Osteoblast (primary cell): Measurements from ENCODE around the gene COBLL1. TPM values are rescaled to one million over a fixed set of nuclear protein-coding genes. Genes with fewer than 3 reads are reported as not detected.
A peak's percentile ranks its signal among the peaks of the same experiment; 100 is the strongest.
"Not testable (repeated sequence)": the region's sequence is repeated elsewhere in the genome, so short reads cannot be mapped to it uniquely, and the experiment has no call there.

Experiments
- DNase-seq: peaks from one replicate; pipeline ENCODE4 v3.0.0; 2011; ENCODE audit warnings: low spot score, mixed read lengths; ENCODE audit not compliant: insufficient read length; ENCODE audit errors: missing footprints
- H2AFZ ChIP-seq: 2 replicates; pipeline ENCODE4 v1.6.0; 2011; ENCODE audit warnings: mild to moderate bottlenecking, low read length
- H3K27ac ChIP-seq: 2 replicates; pipeline ENCODE4 v1.5.1; 2011; ENCODE audit warnings: mild to moderate bottlenecking, low read depth, low read length, moderate library complexity
- H3K27me3 ChIP-seq: 2 replicates; pipeline ENCODE4 v1.6.0; 2012; ENCODE audit warnings: mild to moderate bottlenecking, control low read depth, inconsistent platforms, low read length, moderate library complexity; ENCODE audit not compliant: insufficient read depth
- H3K36me3 ChIP-seq: 2 replicates; pipeline ENCODE4 v1.5.1; 2011; ENCODE audit warnings: mild to moderate bottlenecking, low read length, control low read depth, moderate library complexity; ENCODE audit not compliant: insufficient read depth
- H3K4me1 ChIP-seq: 2 replicates; pipeline ENCODE4 v1.5.1; 2011; ENCODE audit warnings: mild to moderate bottlenecking, low read length, control low read depth, moderate library complexity; ENCODE audit not compliant: insufficient read depth
- H3K4me2 ChIP-seq: 2 replicates; pipeline ENCODE4 v1.6.0; 2011; ENCODE audit warnings: mild to moderate bottlenecking, low read length; ENCODE audit not compliant: insufficient read depth
- H3K4me3 ChIP-seq: fragments of 200-600 bp; sonication (generic); 3 replicates; pipeline ENCODE4 v1.5.1; 2012; ENCODE audit warnings: mild to moderate bottlenecking, low read length, inconsistent platforms; ENCODE audit not compliant: insufficient read depth
- H3K79me2 ChIP-seq: 2 replicates; pipeline ENCODE4 v1.6.0; 2012; ENCODE audit warnings: mild to moderate bottlenecking, low read length, control low read depth, inconsistent platforms; ENCODE audit not compliant: insufficient read depth
- H3K9me3 ChIP-seq: 2 replicates; pipeline ENCODE4 v1.5.1; 2011; ENCODE audit warnings: low read depth, low read length, control low read depth
- H4K20me1 ChIP-seq: 2 replicates; pipeline ENCODE4 v1.6.0; 2012; ENCODE audit warnings: mild to moderate bottlenecking, low read length, control low read depth; ENCODE audit not compliant: insufficient read depth
- CTCF ChIP-seq: IDR thresholded peaks from 2 replicates; pipeline ENCODE4 v1.5.1; 2011; ENCODE audit warnings: mild to moderate bottlenecking, low read depth, low read length, moderate library complexity; ENCODE audit errors: extremely low read depth
- total RNA-seq: library from RNA; depleted of rRNA; stranded (reverse); fragments of >200 nt; gene quantifications from 2 replicates; pipeline ENCODE4 v1.2.3, GENCODE V29; 2012

The COBLL1 gene
- total RNA-seq, 1 donor = 10.9 TPM

- no peak overlapping the region for H3K27ac ChIP-seq
- H4K20me1 ChIP-seq = no peaks in the 10 kb centered on the region
- H3K27me3 ChIP-seq = no peaks in the 10 kb centered on the region
- H2AFZ ChIP-seq = no peak overlapping the region
- no peaks in the 10 kb centered on the region for H3K79me2 ChIP-seq
- no peak overlapping the region for H3K4me3 ChIP-seq
- no peaks in the 10 kb centered on the region for H3K9me3 ChIP-seq
- DNase-seq = no peak
- H3K36me3 ChIP-seq = no peaks in the 10 kb centered on the region
- TF ChIP-seq CTCF = peak; percentile 74
- H3K4me2 ChIP-seq = no peak overlapping the region
- peaks cover 10% of the 10 kb centered on the region for H3K4me1 ChIP-seq
Observed at GRCh38 chr2:164717000-164717803, 124.4 kb downstream of the COBLL1 start.

GRCh38 chr2:164714471-164714870, 127.2 kb downstream of the COBLL1 start:
- no peak for TF ChIP-seq CTCF
- Histone ChIP-seq H3K36me3 (no peaks in the 10 kb centered on the region), H3K4me1 (no peaks in the 10 kb centered on the region), H3K9me3 (no peaks in the 10 kb centered on the region), H4K20me1 (no peaks in the 10 kb centered on the region), H3K4me2 (no peak overlapping the region), H3K27ac (no peak overlapping the region), H3K27me3 (no peaks in the 10 kb centered on the region), H2AFZ (peak overlapping the region; percentile 33), H3K4me3 (no peak overlapping the region), H3K79me2 (no peaks in the 10 kb centered on the region)
- DNase-seq = no peak

DNA sequence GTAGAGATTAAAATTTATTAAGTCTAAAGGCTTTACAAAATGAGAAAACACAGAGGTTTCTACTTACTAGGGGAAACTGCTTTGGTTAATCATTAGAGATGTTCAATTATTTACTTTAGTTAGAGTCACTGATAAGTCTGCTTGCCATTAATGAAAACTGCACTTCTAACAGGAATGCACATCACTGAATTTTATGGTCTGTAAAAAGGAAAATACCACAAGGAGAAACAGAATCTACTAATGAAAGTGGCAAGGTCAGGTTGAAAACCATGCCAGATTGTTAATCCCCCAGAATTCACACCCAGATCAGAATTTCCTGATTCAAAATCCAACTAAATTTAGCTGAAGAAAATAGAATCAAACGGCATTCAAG, 129.9 kb downstream of the COBLL1 start:
- Histone ChIP-seq H2AFZ (no peak overlapping the region), H3K79me2 (no peaks in the 10 kb centered on the region), H3K9me3 (no peaks in the 10 kb centered on the region), H3K36me3 (no peaks in the 10 kb centered on the region), H3K4me1 (no peaks in the 10 kb centered on the region), H3K4me2 (no peak overlapping the region), H3K27ac (no peak overlapping the region), H3K27me3 (no peaks in the 10 kb centered on the region), H3K4me3 (no peak overlapping the region), H4K20me1 (no peaks in the 10 kb centered on the region)
- DNase-seq = no peak
- TF ChIP-seq CTCF = no peak

GRCh38 chr2:164710837-164711765, 130.5 kb downstream of the COBLL1 start:
- DNase-seq = no peak
- Histone ChIP-seq H3K4me1 (peaks cover 2% of the 10 kb centered on the region), H3K4me3 (no peak overlapping the region), H3K9me3 (no peaks in the 10 kb centered on the region), H3K27ac (no peak overlapping the region), H4K20me1 (no peaks in the 10 kb centered on the region), H3K27me3 (no peaks in the 10 kb centered on the region), H3K36me3 (no peaks in the 10 kb centered on the region), H3K79me2 (no peaks in the 10 kb centered on the region), H2AFZ (no peak overlapping the region), H3K4me2 (no peak overlapping the region)
- no peak for TF ChIP-seq CTCF

DNA sequence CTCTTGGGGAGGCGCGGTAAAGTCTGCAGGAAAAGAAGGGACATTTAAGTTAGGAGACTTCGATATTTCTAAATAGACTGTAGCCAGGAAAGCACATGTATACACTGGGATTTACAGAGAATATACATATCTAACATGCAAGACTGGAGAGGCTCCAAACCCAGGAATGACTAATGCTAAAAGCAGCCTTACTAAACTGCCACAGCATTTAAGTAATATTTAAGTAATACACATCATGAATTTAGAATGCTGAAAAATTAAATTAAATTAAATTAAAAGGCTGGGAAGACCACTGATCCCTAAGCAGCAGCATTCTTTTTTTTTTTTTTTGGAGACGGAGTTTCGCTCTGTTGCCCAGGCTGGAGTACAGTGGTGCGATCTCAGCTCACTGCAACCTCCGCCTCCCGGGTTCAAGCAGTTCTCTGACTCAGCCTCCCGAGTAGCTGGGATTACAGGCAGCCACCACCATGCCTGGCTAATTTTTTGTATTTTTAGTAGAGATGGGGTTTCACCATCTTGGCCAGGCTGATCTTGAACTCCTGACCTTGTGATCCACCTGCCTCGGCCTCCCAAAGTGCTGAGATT, 131.3 kb downstream of the COBLL1 start:
- not testable (repeated sequence) for H2AFZ ChIP-seq, H3K4me2 ChIP-seq, H3K27me3 ChIP-seq, H3K9me3 ChIP-seq, H3K4me3 ChIP-seq, H3K27ac ChIP-seq, H4K20me1 ChIP-seq, DNase-seq, H3K79me2 ChIP-seq, H3K4me1 ChIP-seq, H3K36me3 ChIP-seq
